ENCODE data around the gene APOA4. TPM values are rescaled to one million over a fixed set of nuclear protein-coding genes. Genes with fewer than 3 reads are reported as not detected.

APOA4 gene
- total and polyA plus RNA-seq, 2 of the 13 experiments (the other 11 are each of a cell fraction or from before 2014, with no cell fraction given), result 3.8 to 7.2 TPM

GRCh38 chr11:116831790-116832349, 8.8 kb upstream of the APOA4 start (continued):
- TF ChIP-seq CEBPZ (IDR thresholded peaks at IDR 0.05; ENCODE audit: low read length) (no peak), STAG1 (CRISPR knock-in tag; IDR thresholded peaks at IDR 0.05) (no peak), HMG20B (CRISPR knock-in tag; conservative IDR thresholded peaks at IDR 0.05) (no peak), ZFP36L2 (CRISPR knock-in tag; IDR thresholded peaks at IDR 0.05) (no peak), RAD51 (IDR thresholded peaks at IDR 0.05; ENCODE audit: borderline replicate concordance) (no peak), ZBTB1 (CRISPR knock-in tag; IDR thresholded peaks at IDR 0.05; ENCODE audit: borderline replicate concordance) (no peak), HHEX (CRISPR knock-in tag; IDR thresholded peaks at IDR 0.05) (no peak), RFX3 (CRISPR knock-in tag; IDR thresholded peaks at IDR 0.05) (no peak), ARID2 (CRISPR knock-in tag; IDR thresholded peaks at IDR 0.05; ENCODE audit: borderline replicate concordance) (no peak), SOX13 (IDR thresholded peaks at IDR 0.05) (no peak), SOX13 (CRISPR knock-in tag; conservative IDR thresholded peaks at IDR 0.05 in 1 of 2, IDR thresholded peaks at IDR 0.05 in 1 of 2) (peak in 1 of 2 experiments; percentile 24; a peak in 1 of 4 replicates), ZNF275 (CRISPR knock-in tag; IDR thresholded peaks at IDR 0.05; ENCODE audit: borderline replicate concordance) (no peak), ZNF337 (CRISPR knock-in tag; IDR thresholded peaks at IDR 0.05; ENCODE audit: borderline replicate concordance, low read depth) (no peak), PBX2 (CRISPR knock-in tag; IDR thresholded peaks at IDR 0.05) (no peak; the same call in 1 of the 2 replicates), FOXM1 (CRISPR knock-in tag; IDR thresholded peaks at IDR 0.05) (no peak), ZNF282 (IDR thresholded peaks at IDR 0.05; ENCODE audit: partially characterized antibody) (no peak), ZNF235 (CRISPR knock-in tag; IDR thresholded peaks at IDR 0.05; ENCODE audit: borderline replicate concordance) (no peak; the same call in 1 of the 2 replicates), DDIT3 (CRISPR knock-in tag; IDR thresholded peaks at IDR 0.05) (no peak), GTF2F1 (IDR thresholded peaks at IDR 0.05; ENCODE audit: low read length) (no peak), ZNF362 (CRISPR knock-in tag; IDR thresholded peaks at IDR 0.05; ENCODE audit: borderline replicate concordance) (no peak), CTCF (CRISPR knock-in tag; IDR thresholded peaks at IDR 0.05) (no peak)

Measured in HepG2 (cell line).